Measurements from ENCODE around the gene IAPP.
"Not testable (repeated sequence)": the region's sequence is repeated elsewhere in the genome, so short reads cannot be mapped to it uniquely, and the experiment has no call there.

IAPP gene

GRCh38 chr12:21381320-21381719, 8.6 kb downstream of the IAPP start:
- not testable (repeated sequence) for DNase-seq

GRCh38 chr12:21384261-21384660, 11.6 kb downstream of the IAPP start:
- DNase-seq, result no peak

GRCh38 chr12:21387174-21387573, 14.5 kb downstream of the IAPP start:
- DNase-seq, result no peak

- no peak for DNase-seq
These were observed 19.7 kb downstream of the IAPP start for GRCh38 chr12:21392384-21392783.

GRCh38 chr12:21394828-21395626, 22.3 kb downstream of the IAPP start:
- not testable (repeated sequence) for DNase-seq

- DNase-seq, result no peak
These were observed 40.9 kb downstream of the IAPP start for GRCh38 chr12:21413369-21414277.

- peak; percentile 80 for DNase-seq
These were observed 43.9 kb downstream of the IAPP start for GRCh38 chr12:21416511-21417121.

GRCh38 chr12:21418398-21418797, 45.7 kb downstream of the IAPP start:
- not testable (repeated sequence) for DNase-seq

GRCh38 chr12:21419009-21419699, 46.5 kb downstream of the IAPP start:
- not testable (repeated sequence) for DNase-seq

- peak; percentile 67 for DNase-seq
These were observed 55.5 kb downstream of the IAPP start for GRCh38 chr12:21428241-21428640.
